ENCODE measurements around the gene DPYSL4. TPM values are rescaled to one million over a fixed set of nuclear protein-coding genes. Genes with fewer than 3 reads are reported as not detected.
A peak's percentile ranks its signal among the peaks of the same experiment; 100 is the strongest.

Gene DPYSL4
- total RNA-seq, 3 donors from 2014 or later (not counting 1 experiment from before 2014, with no cell fraction given): 0.40 to 1.3 (median 1.0) TPM

DNA sequence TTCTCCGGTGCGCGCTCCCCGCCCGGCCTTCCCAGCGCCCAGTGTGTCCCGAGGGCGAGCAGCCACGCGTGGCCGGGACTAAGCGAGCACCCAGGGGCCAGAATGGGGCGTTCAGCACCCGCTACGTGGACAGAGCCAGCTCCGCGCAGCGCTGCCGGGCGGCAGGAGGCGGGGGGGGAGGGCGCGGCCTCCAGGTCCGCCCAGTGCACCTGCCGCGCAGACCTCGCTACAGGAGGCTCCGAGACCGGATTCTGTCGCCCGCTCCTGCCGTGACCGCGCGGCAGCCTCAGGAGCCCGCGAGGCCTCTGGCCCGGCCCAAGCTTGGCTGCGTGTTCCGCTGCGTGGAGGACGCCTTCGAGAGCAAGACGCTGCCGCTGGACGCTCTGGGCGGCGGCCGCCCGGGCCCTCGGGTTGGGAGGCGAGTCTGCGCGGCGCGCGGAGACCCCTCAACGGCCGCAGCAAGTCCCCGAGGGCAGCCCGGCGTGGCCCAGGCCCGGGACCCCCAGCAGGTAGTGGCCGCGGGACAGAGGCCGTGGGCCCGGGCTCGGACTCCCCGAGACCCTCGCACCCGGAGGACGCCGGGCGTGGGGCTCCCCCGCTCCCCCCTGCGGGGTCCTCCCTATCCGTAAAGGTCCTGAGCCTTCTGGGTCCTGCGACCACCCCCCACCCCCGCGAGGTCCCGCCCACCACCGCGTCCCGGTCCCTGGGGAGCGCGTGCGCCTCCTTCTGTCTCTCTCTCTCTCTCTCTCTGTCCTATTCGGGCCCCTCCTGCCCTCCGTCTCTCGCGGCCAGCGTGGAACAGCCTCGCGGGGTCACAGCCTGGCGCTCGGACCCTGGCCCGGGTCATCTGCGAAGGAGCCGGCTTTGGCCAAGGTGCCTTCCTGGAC lies 904 bp upstream of the DPYSL4 start:
- Mint-ChIP-seq H3K27ac (no peak overlapping the region), H3K36me3 (no peaks in the 10 kb centered on the region), H3K4me3 (peak overlapping the region; percentile 68), H3K9me3 (no peaks in the 10 kb centered on the region), H3K27me3 (ENCODE audit: low read depth in 2 of 2) (peaks cover 43 to 47% of the 10 kb centered on the region in 2 donors), H3K4me1 (peaks cover 0 to 12% of the 10 kb centered on the region in 2 donors)
- Histone ChIP-seq H3K9me3 (ENCODE audit: control insufficient read depth, insufficient read depth, low read length) (no peaks in the 10 kb centered on the region), H3K27me3 (ENCODE audit: control insufficient read depth, insufficient read depth, low read length) (peaks cover 23% of the 10 kb centered on the region), H3K4me3 (ENCODE audit: low read length) (no peak overlapping the region), H3K4me1 (ENCODE audit: control insufficient read depth, insufficient read depth, low read length) (peaks cover 23% of the 10 kb centered on the region), H3K36me3 (ENCODE audit: control insufficient read depth, insufficient read depth, low read length) (no peaks in the 10 kb centered on the region), H3K27ac (ENCODE audit: low read length) (no peak overlapping the region)
- TF ChIP-seq, protein P1, sequence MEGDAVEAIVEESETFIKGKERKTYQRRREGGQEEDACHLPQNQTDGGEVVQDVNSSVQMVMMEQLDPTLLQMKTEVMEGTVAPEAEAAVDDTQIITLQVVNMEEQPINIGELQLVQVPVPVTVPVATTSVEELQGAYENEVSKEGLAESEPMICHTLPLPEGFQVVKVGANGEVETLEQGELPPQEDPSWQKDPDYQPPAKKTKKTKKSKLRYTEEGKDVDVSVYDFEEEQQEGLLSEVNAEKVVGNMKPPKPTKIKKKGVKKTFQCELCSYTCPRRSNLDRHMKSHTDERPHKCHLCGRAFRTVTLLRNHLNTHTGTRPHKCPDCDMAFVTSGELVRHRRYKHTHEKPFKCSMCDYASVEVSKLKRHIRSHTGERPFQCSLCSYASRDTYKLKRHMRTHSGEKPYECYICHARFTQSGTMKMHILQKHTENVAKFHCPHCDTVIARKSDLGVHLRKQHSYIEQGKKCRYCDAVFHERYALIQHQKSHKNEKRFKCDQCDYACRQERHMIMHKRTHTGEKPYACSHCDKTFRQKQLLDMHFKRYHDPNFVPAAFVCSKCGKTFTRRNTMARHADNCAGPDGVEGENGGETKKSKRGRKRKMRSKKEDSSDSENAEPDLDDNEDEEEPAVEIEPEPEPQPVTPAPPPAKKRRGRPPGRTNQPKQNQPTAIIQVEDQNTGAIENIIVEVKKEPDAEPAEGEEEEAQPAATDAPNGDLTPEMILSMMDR (IDR thresholded peaks at IDR 0.05): no peak
- intact Hi-C loops (cut with micrococcal nuclease): no loop called here
- DNase-seq (peak; percentile 44 to 84), ATAC-seq (peak; percentile 77 to 87 (median 83))
- 8% methylated on average over 99 of the region's 99 CpGs for WGBS (ENCODE audit: insufficient coverage)

DNA sequence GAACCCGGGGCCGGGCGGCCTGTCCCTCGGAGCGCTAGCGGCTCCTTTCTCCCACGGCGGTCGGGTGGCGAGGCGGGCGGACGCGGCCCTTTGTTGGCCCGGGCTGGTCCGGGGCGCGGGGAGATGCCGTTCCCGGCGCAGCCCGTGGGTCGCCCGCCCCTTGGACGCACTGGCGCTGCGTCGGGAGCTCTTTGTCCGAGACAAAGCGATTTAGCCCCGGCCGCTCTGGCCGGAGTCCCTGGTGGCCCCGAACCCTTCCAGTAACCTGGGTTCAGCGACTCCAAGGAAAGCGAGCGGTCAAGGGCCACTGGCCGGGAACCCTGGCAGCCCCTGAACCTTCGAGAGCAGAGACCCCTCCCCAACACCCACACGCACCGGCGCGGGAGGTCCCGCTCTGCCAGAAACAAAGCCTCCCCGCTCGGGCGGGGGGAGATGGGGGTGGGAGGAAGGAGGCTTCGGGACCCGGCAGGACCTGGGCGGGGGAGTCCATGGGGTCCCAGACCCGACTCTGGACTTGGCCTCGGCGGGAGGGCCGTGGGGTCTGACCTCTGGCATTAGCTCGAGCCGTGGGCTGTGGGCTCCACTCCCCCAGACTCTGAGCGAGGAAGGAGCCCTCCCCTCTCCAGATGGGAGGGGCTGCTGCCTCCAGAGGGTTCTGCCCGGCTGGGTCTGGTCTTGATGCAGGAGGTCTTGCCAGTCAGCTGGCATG lies 836 bp downstream of the DPYSL4 start:
- H3K36me3 Mint-ChIP-seq: no peaks in the 10 kb centered on the region
- peak in 1 of 2 donors; percentile 14 for DNase-seq

DNA sequence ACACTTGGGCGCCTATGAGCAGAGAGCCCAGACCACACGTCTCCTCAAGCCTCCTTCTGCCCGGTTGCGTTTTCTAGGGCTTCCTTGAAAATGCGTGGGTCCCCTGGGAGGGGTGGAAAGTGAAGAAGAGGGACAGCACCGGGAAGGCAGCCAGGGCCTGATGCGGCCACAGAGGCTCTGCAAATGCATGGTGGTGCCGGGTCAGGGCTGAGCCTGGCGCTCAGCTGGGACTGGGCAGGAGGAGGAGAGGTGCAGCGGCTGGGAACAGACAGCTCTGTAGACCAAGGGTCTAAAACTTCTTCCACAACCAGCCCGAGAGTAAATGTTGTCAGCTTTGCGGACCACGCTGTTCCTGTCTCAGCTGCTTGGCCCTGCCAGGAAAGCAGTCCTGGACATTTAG lies 1.6 kb downstream of the DPYSL4 start:
- Mint-ChIP-seq H3K4me3 (peak overlapping the region; percentile 40), H3K27ac (no peak overlapping the region), H3K4me1 (peaks cover 0 to 12% of the 10 kb centered on the region in 2 donors), H3K9me3 (no peaks in the 10 kb centered on the region), H3K36me3 (no peaks in the 10 kb centered on the region), H3K27me3 (ENCODE audit: low read depth in 2 of 2) (peaks cover 39 to 42% of the 10 kb centered on the region in 2 donors)
- DNase-seq (no peak), ATAC-seq (no peak)
- intact Hi-C loops (cut with micrococcal nuclease): no loop called here
- Histone ChIP-seq H3K4me3 (ENCODE audit: low read length) (no peak overlapping the region), H3K9me3 (ENCODE audit: control insufficient read depth, insufficient read depth, low read length) (no peaks in the 10 kb centered on the region), H3K27ac (ENCODE audit: low read length) (no peak overlapping the region), H3K4me1 (ENCODE audit: control insufficient read depth, insufficient read depth, low read length) (peaks cover 23% of the 10 kb centered on the region), H3K36me3 (ENCODE audit: control insufficient read depth, insufficient read depth, low read length) (no peaks in the 10 kb centered on the region), H3K27me3 (ENCODE audit: control insufficient read depth, insufficient read depth, low read length) (peaks cover 23% of the 10 kb centered on the region)
- whole genome bisulfite sequencing (ENCODE audit: insufficient coverage): 60% methylated on average over 13 of the region's 13 CpGs
- TF ChIP-seq, protein P1 (IDR thresholded peaks at IDR 0.05): no peak

More for the DNA sequence above, 836 bp downstream of the DPYSL4 start:
- peaks cover 23% of the 10 kb centered on the region for H3K27me3 ChIP-seq (ENCODE audit: control insufficient read depth, insufficient read depth, low read length)
- intact Hi-C loops (cut with micrococcal nuclease): no loop called here
- no peak overlapping the region for H3K27ac ChIP-seq (ENCODE audit: low read length)
- H3K9me3 Mint-ChIP-seq: no peaks in the 10 kb centered on the region
- no peak overlapping the region for H3K27ac Mint-ChIP-seq
- peak in 1 of 3 donors; percentile 6 for ATAC-seq
- peaks cover 0 to 12% of the 10 kb centered on the region in 2 donors for H3K4me1 Mint-ChIP-seq
- no peaks in the 10 kb centered on the region for H3K36me3 ChIP-seq (ENCODE audit: control insufficient read depth, insufficient read depth, low read length)
- H3K4me3 ChIP-seq (ENCODE audit: low read length): no peak overlapping the region
- TF ChIP-seq, protein P1 (IDR thresholded peaks at IDR 0.05): no peak
- no peaks in the 10 kb centered on the region for H3K9me3 ChIP-seq (ENCODE audit: control insufficient read depth, insufficient read depth, low read length)
- H3K4me1 ChIP-seq (ENCODE audit: control insufficient read depth, insufficient read depth, low read length): peaks cover 23% of the 10 kb centered on the region
- H3K4me3 Mint-ChIP-seq: peak overlapping the region; percentile 25
- WGBS (ENCODE audit: insufficient coverage): 5% methylated on average over 53 of the region's 58 CpGs
- peaks cover 43 to 47% of the 10 kb centered on the region in 2 donors for H3K27me3 Mint-ChIP-seq (ENCODE audit: low read depth in 2 of 2)

All from natural killer cell (primary cell).